Type B pancreatic cell (in vitro differentiated cells): Measurements from ENCODE around the gene TLCD1. TPM values are rescaled to one million over a fixed set of nuclear protein-coding genes. Genes with fewer than 3 reads are reported as not detected.

Experiments
- DNase-seq: peaks from one replicate; pipeline ENCODE4 v3.0.0; 2021; ENCODE audit warnings: mixed read lengths; ENCODE audit not compliant: unreplicated experiment; ENCODE audit errors: extremely low spot score
- H3K27ac Mint-ChIP-seq: 2 replicates; pipeline ENCODE4 v1.8.0; 2021; ENCODE audit warnings: mild to moderate bottlenecking, mixed read lengths
- H3K27me3 Mint-ChIP-seq: 2 replicates; pipeline ENCODE4 v1.8.0; 2021; ENCODE audit warnings: mixed read lengths
- H3K36me3 Mint-ChIP-seq: 2 replicates; pipeline ENCODE4 v1.8.0; 2021; ENCODE audit warnings: mixed read lengths
- H3K4me1 Mint-ChIP-seq: one replicate; pipeline ENCODE4 v1.8.0; 2021; ENCODE audit warnings: mixed read lengths; ENCODE audit not compliant: unreplicated experiment
- H3K4me3 Mint-ChIP-seq: 2 replicates; pipeline ENCODE4 v1.8.0; 2021; ENCODE audit warnings: mild to moderate bottlenecking, mixed read lengths
- H3K9me3 Mint-ChIP-seq: 2 replicates; pipeline ENCODE4 v1.8.0; 2021; ENCODE audit warnings: mixed read lengths
- total RNA-seq: library from RNA; stranded (reverse); gene quantifications from 2 replicates; pipeline ENCODE4 v1.2.1, GENCODE V29; 2021; ENCODE audit warnings: low replicate concordance
- TF ChIP-seq, protein P1 (sequence below): fragments of 200-600 bp; sonication (generic); conservative IDR thresholded peaks from 2 replicates; pipeline ENCODE4 v1.5.0; 2021; ENCODE audit warnings: antibody characterized with exemption, mild to moderate bottlenecking

Gene TLCD1
- total RNA-seq, 1 donor from 2014 or later: 18.6 TPM

- DNase-seq: no peak
- Mint-ChIP-seq H3K9me3 (no peaks in the 10 kb centered on the region), H3K27me3 (no peaks in the 10 kb centered on the region), H3K27ac (no peak overlapping the region), H3K4me1 (no peaks in the 10 kb centered on the region), H3K4me3 (no peak overlapping the region), H3K36me3 (peaks cover 15% of the 10 kb centered on the region)
- TF ChIP-seq, protein P1, sequence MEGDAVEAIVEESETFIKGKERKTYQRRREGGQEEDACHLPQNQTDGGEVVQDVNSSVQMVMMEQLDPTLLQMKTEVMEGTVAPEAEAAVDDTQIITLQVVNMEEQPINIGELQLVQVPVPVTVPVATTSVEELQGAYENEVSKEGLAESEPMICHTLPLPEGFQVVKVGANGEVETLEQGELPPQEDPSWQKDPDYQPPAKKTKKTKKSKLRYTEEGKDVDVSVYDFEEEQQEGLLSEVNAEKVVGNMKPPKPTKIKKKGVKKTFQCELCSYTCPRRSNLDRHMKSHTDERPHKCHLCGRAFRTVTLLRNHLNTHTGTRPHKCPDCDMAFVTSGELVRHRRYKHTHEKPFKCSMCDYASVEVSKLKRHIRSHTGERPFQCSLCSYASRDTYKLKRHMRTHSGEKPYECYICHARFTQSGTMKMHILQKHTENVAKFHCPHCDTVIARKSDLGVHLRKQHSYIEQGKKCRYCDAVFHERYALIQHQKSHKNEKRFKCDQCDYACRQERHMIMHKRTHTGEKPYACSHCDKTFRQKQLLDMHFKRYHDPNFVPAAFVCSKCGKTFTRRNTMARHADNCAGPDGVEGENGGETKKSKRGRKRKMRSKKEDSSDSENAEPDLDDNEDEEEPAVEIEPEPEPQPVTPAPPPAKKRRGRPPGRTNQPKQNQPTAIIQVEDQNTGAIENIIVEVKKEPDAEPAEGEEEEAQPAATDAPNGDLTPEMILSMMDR: no peak
Observed at GRCh38 chr17:28693869-28694268, 32.2 kb downstream of the TLCD1 start.

DNA sequence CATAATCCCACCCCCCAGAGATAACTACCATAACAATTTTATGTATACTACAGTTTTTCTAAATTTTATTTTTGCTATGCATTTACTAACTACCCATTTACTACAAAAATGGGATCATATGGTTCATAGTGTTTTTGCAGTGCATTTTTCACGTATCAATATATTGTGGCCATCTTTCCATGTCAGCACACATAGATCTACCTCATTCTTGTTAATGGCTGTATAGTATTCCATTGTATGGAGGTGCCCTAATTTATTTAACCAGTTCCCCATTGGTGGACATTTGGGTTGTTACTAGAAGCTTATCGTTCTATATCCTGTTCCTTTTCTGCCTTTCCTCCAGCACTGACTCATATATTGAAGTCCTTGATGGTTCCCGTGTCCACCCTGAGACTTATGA lies 37.0 kb downstream of the TLCD1 start:
- H3K36me3 Mint-ChIP-seq: peaks cover 37% of the 10 kb centered on the region
- H3K27me3 Mint-ChIP-seq: no peaks in the 10 kb centered on the region
- no peak overlapping the region for H3K4me3 Mint-ChIP-seq
- no peaks in the 10 kb centered on the region for H3K9me3 Mint-ChIP-seq
- H3K4me1 Mint-ChIP-seq: no peaks in the 10 kb centered on the region
- DNase-seq: no peak
- TF ChIP-seq, protein P1: no peak
- H3K27ac Mint-ChIP-seq: no peak overlapping the region

DNA sequence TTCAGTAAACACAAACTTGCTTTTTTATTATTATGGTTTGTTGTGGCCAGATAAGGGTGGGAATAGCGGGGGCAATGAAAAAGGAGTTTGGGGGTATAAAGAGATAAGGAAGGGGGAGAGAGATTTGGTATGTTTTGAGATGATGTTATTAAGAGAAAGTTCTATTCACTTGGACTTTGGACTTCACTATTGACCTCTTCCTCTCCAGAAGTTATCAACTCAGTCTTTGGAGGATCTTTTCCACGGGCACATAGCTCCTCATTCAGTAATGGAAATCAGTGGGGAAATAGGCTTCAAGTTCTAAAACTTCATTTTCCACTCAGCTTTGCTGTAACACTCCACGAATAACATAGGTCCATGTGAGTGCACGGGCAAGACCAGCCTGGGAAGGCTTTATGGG lies 37.6 kb downstream of the TLCD1 start:
- Mint-ChIP-seq H3K4me3 (no peak overlapping the region), H3K27ac (no peak overlapping the region), H3K4me1 (no peaks in the 10 kb centered on the region), H3K27me3 (no peaks in the 10 kb centered on the region), H3K9me3 (no peaks in the 10 kb centered on the region), H3K36me3 (peaks cover 33% of the 10 kb centered on the region)
- TF ChIP-seq, protein P1: no peak
- DNase-seq: no peak

DNA sequence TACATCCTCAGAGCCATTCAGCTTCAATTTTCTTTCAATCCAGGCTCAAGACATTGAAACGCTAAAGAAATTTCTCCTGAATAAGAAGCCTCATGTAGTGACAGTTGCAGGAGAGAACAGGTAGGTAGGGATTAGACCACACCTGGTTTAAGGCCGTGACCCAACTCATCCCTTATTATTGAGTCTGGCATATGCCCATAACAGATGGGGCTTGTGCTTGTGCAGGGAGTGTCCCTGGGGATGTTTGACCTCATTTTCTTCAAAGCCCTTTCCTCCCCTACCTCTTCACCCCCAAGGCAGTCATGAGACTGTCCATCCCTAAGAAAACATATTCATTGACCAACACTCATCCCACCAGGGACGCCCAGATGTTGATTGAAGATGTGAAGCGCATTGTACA lies 39.7 kb downstream of the TLCD1 start:
- DNase-seq: no peak
- H3K4me3 Mint-ChIP-seq: no peak overlapping the region
- H3K36me3 Mint-ChIP-seq: peaks cover 33% of the 10 kb centered on the region

GRCh38 chr17:28685366-28685765 lies 40.7 kb downstream of the TLCD1 start:
- no peaks in the 10 kb centered on the region for H3K4me1 Mint-ChIP-seq
- H3K27me3 Mint-ChIP-seq: no peaks in the 10 kb centered on the region
- H3K4me3 Mint-ChIP-seq: no peak overlapping the region
- peaks cover 30% of the 10 kb centered on the region for H3K36me3 Mint-ChIP-seq
- no peak for DNase-seq
- no peaks in the 10 kb centered on the region for H3K9me3 Mint-ChIP-seq
- TF ChIP-seq, protein P1: no peak
- no peak overlapping the region for H3K27ac Mint-ChIP-seq

More for the DNA sequence above, 39.7 kb downstream of the TLCD1 start:
- H3K27me3 Mint-ChIP-seq: no peaks in the 10 kb centered on the region
- H3K9me3 Mint-ChIP-seq: no peaks in the 10 kb centered on the region
- TF ChIP-seq, protein P1: no peak
- H3K27ac Mint-ChIP-seq: no peak overlapping the region
- H3K4me1 Mint-ChIP-seq: no peaks in the 10 kb centered on the region

DNA sequence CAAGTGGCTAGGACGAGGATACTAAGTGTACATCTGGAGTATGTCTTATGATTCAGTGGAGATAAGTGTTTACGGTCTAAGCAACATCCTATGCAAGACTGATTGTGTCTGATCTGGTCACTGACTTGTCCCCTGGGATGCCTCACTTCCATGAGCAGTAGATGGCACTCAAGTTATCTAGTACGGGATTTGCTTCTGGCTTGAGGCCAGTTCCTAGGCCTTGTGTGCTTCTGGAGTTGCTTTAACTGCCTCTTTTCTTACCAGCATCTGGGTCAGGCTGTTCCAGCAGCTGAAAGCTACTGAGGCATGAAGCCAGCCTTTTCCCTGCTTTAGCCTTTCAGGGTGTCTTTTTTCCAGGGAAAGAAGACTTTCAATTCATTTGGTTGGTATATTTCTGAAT lies 41.1 kb downstream of the TLCD1 start:
- TF ChIP-seq, protein P1: no peak
- H3K4me3 Mint-ChIP-seq: no peak overlapping the region
- DNase-seq: no peak
- no peaks in the 10 kb centered on the region for H3K27me3 Mint-ChIP-seq
- no peaks in the 10 kb centered on the region for H3K4me1 Mint-ChIP-seq
- H3K36me3 Mint-ChIP-seq: peaks cover 30% of the 10 kb centered on the region
- no peak overlapping the region for H3K27ac Mint-ChIP-seq
- no peaks in the 10 kb centered on the region for H3K9me3 Mint-ChIP-seq
